Raji (cell line): ENCODE data around the gene SNAP47.

Experiments
- POLR2A ChIP-seq: IDR thresholded peaks from 2 replicates; pipeline ENCODE4 v1.6.1; 2011; ENCODE audit warnings: low read depth, low read length, control low read depth; ENCODE audit not compliant: insufficient read depth

The SNAP47 gene

DNA sequence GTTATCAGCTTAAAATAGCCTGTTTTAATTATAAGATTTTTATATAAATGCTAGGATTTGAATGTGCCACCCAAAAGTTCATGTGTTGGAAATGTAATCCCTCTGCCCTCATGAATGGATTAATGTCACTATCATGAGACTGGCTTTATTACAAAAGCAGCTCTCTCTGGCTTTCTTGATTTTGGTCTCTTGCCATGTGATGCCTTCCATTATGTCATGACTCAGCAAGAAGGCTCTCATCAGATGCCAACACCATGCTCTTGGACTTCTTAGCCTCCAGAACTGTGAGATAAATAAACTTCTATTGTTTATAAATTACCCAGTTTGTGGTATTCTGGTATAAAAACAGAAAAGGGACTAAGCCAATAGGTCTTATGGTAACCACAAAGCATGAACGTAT, 73.3 kb downstream of the SNAP47 start:
- TF ChIP-seq POLR2A = no peak

DNA sequence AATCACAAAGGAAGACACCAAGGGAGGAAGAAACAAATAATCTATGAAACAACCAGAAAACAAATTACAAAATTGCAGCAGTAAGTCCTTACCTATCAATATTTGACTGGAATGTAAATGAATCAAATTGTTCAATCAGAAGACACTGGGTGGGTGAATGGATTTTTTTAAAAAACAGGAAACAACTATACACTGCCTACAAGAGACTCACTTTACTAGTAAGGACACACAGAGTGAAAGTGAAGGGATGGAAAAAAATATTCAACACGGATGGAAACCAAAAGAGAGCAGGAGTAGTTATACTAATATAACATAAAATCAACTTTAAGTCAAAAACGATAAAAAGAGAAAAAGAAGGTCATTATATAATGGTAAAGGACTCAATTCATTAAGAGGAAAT, 73.8 kb downstream of the SNAP47 start:
- TF ChIP-seq POLR2A = no peak

- TF ChIP-seq POLR2A = no peak
Observed at GRCh38 chr1:227813962-227814361, 78.7 kb downstream of the SNAP47 start.

DNA sequence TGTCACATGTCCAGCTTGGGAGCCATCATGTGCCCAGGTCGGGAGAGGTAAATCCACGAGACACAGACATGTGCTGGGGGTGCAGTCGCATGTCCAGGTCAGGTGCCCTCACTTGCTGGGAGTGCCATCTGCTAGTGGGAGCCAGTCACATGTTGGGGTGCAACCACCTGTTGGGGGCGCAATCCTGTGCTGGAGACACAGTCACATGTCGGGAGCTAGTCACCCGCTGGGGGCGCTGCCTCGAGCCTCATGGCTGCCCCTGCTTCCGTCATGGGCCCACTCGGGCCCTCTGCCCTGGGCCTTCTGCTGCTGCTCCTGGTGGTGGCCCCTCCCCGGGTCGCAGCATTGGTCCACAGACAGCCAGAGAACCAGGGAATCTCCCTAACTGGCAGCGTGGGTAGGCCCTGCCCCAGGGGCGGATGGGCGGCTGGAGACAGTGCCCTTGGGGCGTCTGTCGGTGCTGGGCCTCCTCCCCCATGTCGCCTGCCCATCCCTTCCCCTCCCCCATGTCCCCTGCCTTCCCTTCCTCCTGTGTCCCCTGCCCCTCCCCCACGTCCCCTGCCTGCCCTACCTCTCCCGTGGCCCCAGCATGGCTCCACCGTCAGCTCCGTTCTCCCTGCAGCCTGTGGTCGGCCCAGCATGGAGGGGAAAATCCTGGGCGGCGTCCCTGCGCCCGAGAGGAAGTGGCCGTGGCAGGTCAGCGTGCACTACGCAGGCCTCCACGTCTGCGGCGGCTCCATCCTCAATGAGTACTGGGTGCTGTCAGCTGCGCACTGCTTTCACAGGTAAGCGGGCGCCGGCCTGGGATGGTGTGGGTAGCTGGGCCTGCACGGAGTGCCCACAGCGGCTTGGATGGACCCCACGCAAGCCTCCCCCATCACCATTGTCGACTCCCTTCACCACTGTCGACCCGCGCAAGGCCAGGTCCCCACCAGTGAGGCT, 80.5 kb downstream of the SNAP47 start, which contains the start of gene PRSS38:
Gene PRSS38, plus strand, starts transcription at position 208 of the 942 bp plus-strand sequence. Its CDS starts 42 bp downstream, at position 250.
- TF ChIP-seq POLR2A = no peak

DNA sequence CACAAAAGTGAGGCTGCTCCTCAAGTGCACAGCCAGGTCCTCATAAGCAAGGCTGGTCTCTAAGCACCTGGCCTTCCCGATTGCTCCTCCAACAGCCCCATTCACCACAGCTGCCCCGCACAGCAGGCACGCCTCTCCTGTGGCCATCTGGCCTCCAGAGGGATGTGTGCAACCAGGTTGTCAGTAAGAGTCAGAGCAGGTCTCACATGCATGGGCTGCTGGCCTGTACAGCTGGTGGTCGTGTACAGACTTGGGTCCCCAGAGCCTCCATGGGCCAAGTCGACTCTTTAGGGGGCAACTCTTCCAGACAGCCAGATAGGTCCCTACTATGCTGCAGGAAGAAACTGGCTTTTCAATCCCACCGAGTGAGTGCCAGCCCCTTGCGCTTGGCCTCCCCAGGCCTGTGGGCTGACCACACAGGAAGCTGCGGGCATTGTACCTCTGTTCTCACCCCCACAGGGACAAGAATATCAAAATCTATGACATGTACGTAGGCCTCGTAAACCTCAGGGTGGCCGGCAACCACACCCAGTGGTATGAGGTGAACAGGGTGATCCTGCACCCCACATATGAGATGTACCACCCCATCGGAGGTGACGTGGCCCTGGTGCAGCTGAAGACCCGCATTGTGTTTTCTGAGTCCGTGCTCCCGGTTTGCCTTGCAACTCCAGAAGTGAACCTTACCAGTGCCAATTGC, 81.7 kb downstream of the SNAP47 start:
- no peak for TF ChIP-seq POLR2A

GRCh38 chr1:227823537-227823936, 88.3 kb downstream of the SNAP47 start:
- TF ChIP-seq POLR2A = no peak

DNA sequence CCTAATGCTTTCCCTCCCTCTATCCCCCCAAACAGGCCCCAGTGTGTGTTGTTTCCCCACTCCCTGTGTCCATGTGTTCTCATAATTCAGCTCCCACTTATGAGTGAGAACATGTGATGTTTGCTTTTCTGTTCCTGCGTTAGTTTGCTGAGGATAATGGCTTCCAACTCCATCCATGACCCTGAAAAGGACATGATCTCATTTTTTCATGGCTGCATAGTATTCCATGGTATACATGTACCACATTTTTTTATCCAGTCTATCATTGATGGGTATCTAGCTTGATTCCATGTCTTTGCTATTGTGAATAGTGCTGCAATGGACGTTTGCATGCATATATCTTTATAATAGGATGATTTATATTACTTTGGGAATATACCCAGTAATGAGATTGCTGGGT, 89.0 kb downstream of the SNAP47 start:
- no peak for TF ChIP-seq POLR2A

DNA sequence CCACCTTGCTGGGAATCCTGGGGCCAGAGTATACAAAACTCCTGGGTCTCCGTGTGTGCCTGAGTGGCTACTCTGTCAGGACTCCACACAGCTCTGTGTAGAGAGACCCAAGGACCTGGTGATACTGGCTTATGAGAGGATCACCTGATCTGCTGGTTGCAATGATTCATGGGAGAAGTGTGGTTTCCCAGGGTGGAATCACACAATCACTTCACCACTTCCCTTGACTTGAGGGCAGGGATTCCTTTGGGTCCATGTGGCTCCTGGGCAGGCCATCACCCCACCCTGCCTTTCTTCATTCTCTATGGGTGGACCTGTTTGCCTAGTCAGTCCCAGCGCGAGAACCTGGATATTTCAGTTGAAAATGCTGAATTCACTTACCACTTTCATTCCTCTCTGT, 93.6 kb downstream of the SNAP47 start:
- TF ChIP-seq POLR2A = no peak
